Hepatocyte (in vitro differentiated cells): ENCODE measurements around the gene SYT9.

ENCODE experiments used
- CTCF ChIP-seq: fragments of 200-600 bp; sonication (generic); IDR thresholded peaks from 2 replicates; pipeline ENCODE4 v1.5.1; 2016; ENCODE audit warnings: antibody characterized with exemption, mild to moderate bottlenecking; ENCODE audit not compliant: poor library complexity
- EZH2phosphoT487 ChIP-seq: fragments of 200-600 bp; sonication (generic); IDR thresholded peaks from one replicate; pipeline ENCODE4 v1.6.1; 2018; ENCODE audit warnings: antibody characterized with exemption, mild to moderate bottlenecking, low read depth, moderate library complexity; ENCODE audit not compliant: unreplicated experiment, severe bottlenecking

- TF ChIP-seq CTCF: no peak
- TF ChIP-seq EZH2phosphoT487: no peak
These were observed 197.6 kb downstream of the SYT9 start for GRCh38 chr11:7449211-7449840.
